CD4-positive, alpha-beta memory T cell (primary cell): ENCODE results near the gene GPR18. TPM values are rescaled to one million over a fixed set of nuclear protein-coding genes. Genes with fewer than 3 reads are reported as not detected.

Source experiments
- CTCF ChIA-PET: fragments of 350-600 bp; sonication (Branson Sonifier 250); formaldehyde crosslinking; loops from one replicate; lab custom pipeline; 2021; ENCODE audit warnings: inconsistent platforms; ENCODE audit not compliant: partially characterized antibody; lab: Charles Lee
- POLR2A ChIA-PET: fragments of 350-600 bp; sonication (Branson Sonifier 250); formaldehyde crosslinking; loops from one replicate; lab custom pipeline; 2021; ENCODE audit not compliant: partially characterized antibody; lab: Charles Lee
- DNase-seq, 5 donors: peaks; one replicate each; pipeline versions ENCODE4 v3.0.0 to v3.0.0-alpha.2; 2020 to 2022; ENCODE audit warnings: mixed read lengths in 1 of 5
- H3K27ac ChIP-seq: one replicate; pipeline ENCODE4 v1.7.0; 2013; ENCODE audit warnings: low read depth, low read length
- H3K27me3 ChIP-seq: 2 replicates; pipeline ENCODE4 v1.7.0; 2013; ENCODE audit warnings: mild to moderate bottlenecking, low read length, moderate library complexity; ENCODE audit not compliant: insufficient read depth
- H3K36me3 ChIP-seq: 2 replicates; pipeline ENCODE4 v1.7.0; 2013; ENCODE audit warnings: mild to moderate bottlenecking, low read length, moderate library complexity; ENCODE audit not compliant: insufficient read depth
- H3K4me1 ChIP-seq: 2 replicates; pipeline ENCODE4 v1.7.0; 2013; ENCODE audit warnings: mild to moderate bottlenecking, low read length, moderate library complexity; ENCODE audit not compliant: insufficient read depth
- H3K4me3 ChIP-seq, 2 donors: one replicate each; pipeline ENCODE4 v1.7.0; 2013; ENCODE audit warnings: low read length in 2 of 2, mild to moderate bottlenecking in 1 of 2
- H3K9me3 ChIP-seq, 2 donors: one replicate each; pipeline ENCODE4 v1.7.0; 2013; ENCODE audit warnings: low read length in 2 of 2, control low read depth in 1 of 2; ENCODE audit not compliant: control insufficient read depth in 1 of 2
- H3K27ac Mint-ChIP-seq, 7 donors: one replicate each; pipeline ENCODE4 v1.8.0; 2020 to 2021; ENCODE audit warnings: mixed read lengths in 7 of 7, mild to moderate bottlenecking in 6 of 7, inconsistent platforms in 3 of 7, moderate library complexity in 3 of 7
- H3K27me3 Mint-ChIP-seq, 2 donors: one replicate each; pipeline ENCODE4 v1.8.0; 2020 to 2021; ENCODE audit warnings: mixed read lengths in 2 of 2
- H3K36me3 Mint-ChIP-seq, 2 donors: one replicate each; pipeline ENCODE4 v1.8.0; 2020 to 2021; ENCODE audit warnings: mixed read lengths in 2 of 2, inconsistent platforms in 1 of 2, mild to moderate bottlenecking in 1 of 2
- H3K4me1 Mint-ChIP-seq, 4 donors: one replicate each; pipeline ENCODE4 v1.8.0; 2020 to 2021; ENCODE audit warnings: mixed read lengths in 4 of 4, mild to moderate bottlenecking in 1 of 4
- H3K4me3 Mint-ChIP-seq, 8 donors: one replicate each; pipeline ENCODE4 v1.8.0; 2020 to 2021; ENCODE audit warnings: mixed read lengths in 8 of 8, mild to moderate bottlenecking in 7 of 8, moderate library complexity in 6 of 8, inconsistent platforms in 3 of 8
- H3K9me3 Mint-ChIP-seq, 8 donors: one replicate each; pipeline ENCODE4 v1.8.0; 2020 to 2021; ENCODE audit warnings: mixed read lengths in 8 of 8, mild to moderate bottlenecking in 5 of 8, inconsistent platforms in 3 of 8, moderate library complexity in 1 of 8
- intact Hi-C: fragments of 100-400 bp; cut with micrococcal nuclease; formaldehyde crosslinking; loops from one replicate; pipeline ENCODE4 v1.15.1; 2023
- polyA plus RNA-seq, 2 donors: library from polyadenylated mRNA; unstranded; fragments of 300-500 nt; fragmentation: Illumina TruSeq; gene quantifications; one replicate each; pipeline ENCODE4 v1.2.3, GENCODE V29; 2021
- total RNA-seq, 2 experiments: library from RNA; stranded (reverse); gene quantifications; one replicate each; pipeline ENCODE4 v1.2.3, GENCODE V29; 2021

Gene GPR18
- total and polyA plus RNA-seq, 4 experiments from 2014 or later: 21.5 to 29.5 (median 22.9) TPM

GRCh38 chr13:99273128-99273527 is 14.9 kb upstream of the GPR18 start:
- H3K4me3 ChIP-seq: no peak overlapping the region
- no peaks in the 10 kb centered on the region for H3K9me3 ChIP-seq
- peaks cover 64 to 95% (median 78%) of the 10 kb centered on the region in 4 donors for H3K4me1 Mint-ChIP-seq
- peaks cover 25% of the 10 kb centered on the region in 2 donors for H3K36me3 Mint-ChIP-seq
- ChIA-PET POLR2A (interaction anchor here (0.6 to 9.6 kb wide), 13 partner anchors 11 to 163 kb away, joined by 3 to 349 read pairs (median 4); partner anchors contain the start of genes GPR18, GPR183 and UBAC2), CTCF (interaction anchor here (0.7 to 15.1 kb wide), 10 partner anchors 17 to 166 kb away, joined by 3 to 567 read pairs (median 130); partner anchors contain the start of genes GPR183 and UBAC2)
- no peaks in the 10 kb centered on the region for H3K27me3 ChIP-seq
- peak overlapping the region in 7 of 8 donors; percentile 49 to 88 (median 66) for H3K4me3 Mint-ChIP-seq
- no peaks in the 10 kb centered on the region for H3K36me3 ChIP-seq
- DNase-seq: peak; percentile 50 to 60 (median 52)
- peaks cover 78% of the 10 kb centered on the region for H3K4me1 ChIP-seq
- peaks cover 0 to 17% (median 5%) of the 10 kb centered on the region in 8 donors for H3K9me3 Mint-ChIP-seq
- H3K27ac ChIP-seq: peak overlapping the region; percentile 45
- intact Hi-C loops: loop anchor here (5.0 kb wide), 1 partner anchor 34 kb away; the partner anchor contains the start of gene GPR183
- H3K27ac Mint-ChIP-seq: peak overlapping the region; percentile 88 to 98 (median 97)
- H3K27me3 Mint-ChIP-seq: no peaks in the 10 kb centered on the region

- H3K4me1 Mint-ChIP-seq: peaks cover 58 to 88% (median 72%) of the 10 kb centered on the region in 4 donors
- no peaks in the 10 kb centered on the region for H3K27me3 ChIP-seq
- no peak for DNase-seq
- POLR2A ChIA-PET: interaction anchor here (0.6 to 9.6 kb wide), 18 partner anchors 11 to 233 kb away, joined by 3 to 349 read pairs (median 6); partner anchors contain the start of genes GPR18, GPR183 and UBAC2
- no peak overlapping the region for H3K4me3 ChIP-seq
- H3K36me3 ChIP-seq: no peaks in the 10 kb centered on the region
- peaks cover 0 to 17% (median 5%) of the 10 kb centered on the region in 8 donors for H3K9me3 Mint-ChIP-seq
- H3K4me3 Mint-ChIP-seq: peak overlapping the region in 2 of 8 donors; percentile 39 to 50
- H3K27me3 Mint-ChIP-seq: no peaks in the 10 kb centered on the region
- no peaks in the 10 kb centered on the region for H3K9me3 ChIP-seq
- H3K4me1 ChIP-seq: peaks cover 72% of the 10 kb centered on the region
- CTCF ChIA-PET: interaction anchor here (1.6 to 15.1 kb wide), 11 partner anchors 11 to 167 kb away, joined by 4 to 567 read pairs (median 139); partner anchors contain the start of genes GPR183 and UBAC2
- H3K27ac ChIP-seq: peak overlapping the region; percentile 45
- intact Hi-C loops: loop anchor here (5.0 kb wide), 1 partner anchor 35 kb away; the partner anchor contains the start of gene GPR183
- peak overlapping the region; percentile 88 to 98 (median 95) for H3K27ac Mint-ChIP-seq
- peaks cover 22 to 24% of the 10 kb centered on the region in 2 donors for H3K36me3 Mint-ChIP-seq
Observed at GRCh38 chr13:99272481-99272880, 14.3 kb upstream of the GPR18 start.

- Mint-ChIP-seq H3K9me3 (peaks cover 0 to 17% (median 5%) of the 10 kb centered on the region in 8 donors), H3K27me3 (no peaks in the 10 kb centered on the region), H3K4me3 (peak overlapping the region in 5 of 8 donors; percentile 13 to 55 (median 23)), H3K4me1 (peaks cover 50 to 77% (median 62%) of the 10 kb centered on the region in 4 donors), H3K36me3 (peaks cover 18 to 24% of the 10 kb centered on the region in 2 donors), H3K27ac (peak overlapping the region; percentile 66 to 98 (median 95))
- no peaks in the 10 kb centered on the region for H3K27me3 ChIP-seq
- ChIA-PET POLR2A (interaction anchor here (0.6 to 9.6 kb wide), 23 partner anchors 12 to 234 kb away, joined by 3 to 349 read pairs (median 11); partner anchors contain the start of genes GPR18, GPR183 and UBAC2), CTCF (interaction anchor here (1.6 to 15.1 kb wide), 15 partner anchors 12 to 234 kb away, joined by 6 to 567 read pairs (median 44); partner anchors contain the start of genes GPR183 and UBAC2)
- H3K36me3 ChIP-seq: no peaks in the 10 kb centered on the region
- H3K4me1 ChIP-seq: peaks cover 63% of the 10 kb centered on the region
- no peak overlapping the region for H3K27ac ChIP-seq
- no peak for DNase-seq
- H3K4me3 ChIP-seq: no peak overlapping the region
- intact Hi-C loops: loop anchor here (5.0 kb wide), 1 partner anchor 36 kb away; the partner anchor contains the start of gene GPR183
- no peaks in the 10 kb centered on the region for H3K9me3 ChIP-seq
Observed at GRCh38 chr13:99271249-99271648, 13.1 kb upstream of the GPR18 start.

DNA sequence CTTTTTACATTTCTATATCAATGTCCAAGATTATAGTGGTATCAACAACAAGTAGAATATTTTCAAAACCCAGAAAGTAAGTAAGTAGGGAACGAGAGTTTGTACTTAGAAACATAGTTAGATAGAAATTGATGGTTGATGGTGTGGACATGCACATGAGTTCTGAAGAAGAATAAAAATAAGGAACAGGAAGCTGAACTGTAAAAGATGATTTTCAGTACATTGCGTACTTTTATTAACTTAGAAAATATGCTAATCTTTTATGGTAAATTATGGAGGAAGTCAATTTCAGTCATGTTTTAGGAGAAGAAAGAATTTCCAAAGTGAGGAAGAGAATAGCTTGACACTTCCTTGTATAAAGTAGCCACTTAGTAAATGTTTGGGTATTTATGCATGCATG is 12.3 kb upstream of the GPR18 start:
- Histone ChIP-seq H3K27me3 (no peaks in the 10 kb centered on the region), H3K4me3 (no peak overlapping the region), H3K27ac (peak overlapping the region; percentile 42), H3K9me3 (no peaks in the 10 kb centered on the region), H3K4me1 (peaks cover 59% of the 10 kb centered on the region), H3K36me3 (no peaks in the 10 kb centered on the region)
- intact Hi-C loops: loop anchor here (1.0 to 5.0 kb wide), 2 partner anchors 12 to 37 kb away; partner anchors contain the start of gene GPR183
- CTCF ChIA-PET: interaction anchor here (0.6 to 15.1 kb wide), 39 partner anchors 10 to 548 kb away, joined by 3 to 567 read pairs (median 9); partner anchors contain the start of genes GPR18, GPR183, TM9SF2 and UBAC2
- H3K27ac Mint-ChIP-seq: peak overlapping the region; percentile 23 to 98 (median 92)
- POLR2A ChIA-PET: interaction anchor here (0.6 to 9.6 kb wide), 29 partner anchors 11 to 172 kb away, joined by 3 to 349 read pairs (median 11); partner anchors contain the start of genes GPR18, GPR183 and UBAC2
- no peaks in the 10 kb centered on the region for H3K27me3 Mint-ChIP-seq
- peaks cover 47 to 74% (median 60%) of the 10 kb centered on the region in 4 donors for H3K4me1 Mint-ChIP-seq
- DNase-seq: no peak
- H3K4me3 Mint-ChIP-seq: peak overlapping the region in 3 of 8 donors; percentile 2 to 53 (median 53)
- peaks cover 0 to 17% (median 5%) of the 10 kb centered on the region in 8 donors for H3K9me3 Mint-ChIP-seq
- H3K36me3 Mint-ChIP-seq: peaks cover 18 to 25% of the 10 kb centered on the region in 2 donors

DNA sequence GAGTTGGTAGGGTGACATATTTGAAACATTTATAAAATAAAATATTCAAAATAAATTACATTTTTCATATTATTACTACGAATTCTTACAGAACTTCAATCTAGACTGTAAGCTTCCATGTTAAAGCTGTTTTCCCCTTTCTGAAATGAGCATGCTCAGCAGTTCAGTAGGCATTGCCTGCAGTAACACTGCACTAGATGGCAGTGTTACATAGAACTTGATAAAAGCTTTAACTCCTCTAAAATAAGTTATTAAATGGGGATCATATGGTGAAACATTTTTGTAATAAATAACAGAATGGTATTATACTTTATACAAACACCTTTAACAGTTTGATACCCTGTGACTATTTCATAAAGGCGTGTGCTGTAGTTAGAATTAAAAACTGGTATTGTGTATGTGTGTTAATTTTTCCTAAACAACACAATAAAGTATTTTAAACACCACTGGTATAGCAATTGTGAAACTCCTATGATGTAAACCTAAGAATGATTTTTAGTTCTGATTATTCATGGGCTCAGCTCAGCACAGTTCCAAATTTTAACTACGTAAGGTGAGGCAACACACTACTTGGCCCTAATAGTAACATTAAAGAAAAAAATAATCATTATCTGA is 11.6 kb upstream of the GPR18 start:
- H3K4me1 Mint-ChIP-seq: peaks cover 43 to 72% (median 58%) of the 10 kb centered on the region in 4 donors
- peak; percentile 57 to 71 (median 63) for DNase-seq
- H3K9me3 Mint-ChIP-seq: peaks cover 0 to 17% (median 5%) of the 10 kb centered on the region in 8 donors
- H3K4me3 Mint-ChIP-seq: peak overlapping the region in 2 of 8 donors; percentile 53 to 67
- H3K27ac Mint-ChIP-seq: peak overlapping the region; percentile 23 to 98 (median 92)
- CTCF ChIA-PET: interaction anchor here (0.6 to 15.1 kb wide), 54 partner anchors 9 to 548 kb away, joined by 3 to 567 read pairs (median 6); partner anchors contain the start of genes GPR18, GPR183, TM9SF2 and UBAC2
- H3K27me3 Mint-ChIP-seq: no peaks in the 10 kb centered on the region
- Histone ChIP-seq H3K36me3 (no peaks in the 10 kb centered on the region), H3K27me3 (no peaks in the 10 kb centered on the region), H3K4me3 (no peak overlapping the region), H3K4me1 (peaks cover 59% of the 10 kb centered on the region), H3K27ac (peak overlapping the region; percentile 42), H3K9me3 (no peaks in the 10 kb centered on the region)
- intact Hi-C loops: loop anchor here (1.0 to 10.0 kb wide), 8 partner anchors 13 to 1245 kb away; partner anchors contain the start of genes GPR183 and TM9SF2
- H3K36me3 Mint-ChIP-seq: peaks cover 18 to 21% of the 10 kb centered on the region in 2 donors
- POLR2A ChIA-PET: interaction anchor here (0.8 to 9.6 kb wide), 35 partner anchors 10 to 182 kb away, joined by 3 to 349 read pairs (median 9); partner anchors contain the start of genes GPR18, GPR183 and UBAC2

- Mint-ChIP-seq H3K27ac (peak overlapping the region; percentile 54 to 89 (median 82)), H3K4me1 (peaks cover 43 to 72% (median 58%) of the 10 kb centered on the region in 4 donors), H3K9me3 (peaks cover 0 to 17% (median 5%) of the 10 kb centered on the region in 8 donors), H3K27me3 (no peaks in the 10 kb centered on the region), H3K36me3 (peaks cover 18 to 21% of the 10 kb centered on the region in 2 donors), H3K4me3 (no peak overlapping the region)
- CTCF ChIA-PET: interaction anchor here (0.6 to 15.1 kb wide), 37 partner anchors 8 to 242 kb away, joined by 3 to 567 read pairs (median 9); partner anchors contain the start of genes GPR18, GPR183, TM9SF2 and UBAC2
- no peaks in the 10 kb centered on the region for H3K27me3 ChIP-seq
- DNase-seq: no peak
- POLR2A ChIA-PET: interaction anchor here (0.8 to 9.6 kb wide), 20 partner anchors 15 to 181 kb away, joined by 3 to 349 read pairs (median 16); partner anchors contain the start of genes GPR183 and UBAC2
- intact Hi-C loops: loop anchor here (1.0 to 10.0 kb wide), 6 partner anchors 118 to 1246 kb away; partner anchors contain the start of gene TM9SF2
- peaks cover 59% of the 10 kb centered on the region for H3K4me1 ChIP-seq
- no peaks in the 10 kb centered on the region for H3K36me3 ChIP-seq
- H3K9me3 ChIP-seq: no peaks in the 10 kb centered on the region
- no peak overlapping the region for H3K4me3 ChIP-seq
- no peak overlapping the region for H3K27ac ChIP-seq
Observed at GRCh38 chr13:99268822-99269221, 10.6 kb upstream of the GPR18 start.
